Peyer's patch (tissue), 4 donors: ENCODE results near the gene SCN2A. TPM values are rescaled to one million over a fixed set of nuclear protein-coding genes. Genes with fewer than 3 reads are reported as not detected.

ENCODE experiments used
- DNase-seq, 3 donors: peaks; one replicate each; pipeline ENCODE4 v3.0.0-alpha.2; 2017 to 2019
- H3K27ac ChIP-seq, 4 donors: fragments of 200-600 bp; sonication (generic); one replicate each; pipeline ENCODE4 v1.5.1; 2016 to 2019
- H3K27me3 ChIP-seq, 2 donors: fragments of 200-600 bp; sonication (generic); one replicate each; pipeline ENCODE4 v1.5.1; 2019
- H3K36me3 ChIP-seq, 3 donors: fragments of 200-600 bp; sonication (generic); one replicate each; pipeline ENCODE4 v1.5.1; 2016 to 2019
- H3K4me1 ChIP-seq, 4 donors: fragments of 200-600 bp; sonication (generic); one replicate each; pipeline ENCODE4 v1.5.1; 2016 to 2019
- H3K4me3 ChIP-seq, 4 donors: fragments of 200-600 bp; sonication (generic); 1 replicate in 3 of 4; 2 replicates in 1 of 4; pipeline ENCODE4 v1.5.1; 2016 to 2019; ENCODE audit warnings: mild to moderate bottlenecking in 1 of 4
- H3K9me3 ChIP-seq, 4 donors: fragments of 200-600 bp; sonication (generic); one replicate each; pipeline ENCODE4 v1.5.1; 2016 to 2019; ENCODE audit warnings: mild to moderate bottlenecking in 1 of 4
- POLR2A ChIP-seq, 2 donors: fragments of 450-650 bp; IDR thresholded peaks; one replicate each; pipeline ENCODE4 v1.5.1; 2017; ENCODE audit warnings: antibody characterized with exemption in 2 of 2, mild to moderate bottlenecking in 2 of 2, moderate library complexity in 2 of 2
- total RNA-seq, 4 donors: library from RNA; depleted of rRNA; stranded (reverse); fragments of >200 nt; gene quantifications; one replicate each; pipeline ENCODE4 v1.1.0, GENCODE V29; 2016
- TF ChIP-seq, protein P1 (sequence below), 6 experiments: fragments of 450-650 bp in 4 of 6; fragments of 200-600 bp in 2 of 6; sonication (generic) in 1 of 6; IDR thresholded peaks; one replicate each; pipeline ENCODE4 v1.5.1; 2017 to 2019; ENCODE audit warnings: antibody characterized with exemption in 6 of 6, mild to moderate bottlenecking in 3 of 6, moderate library complexity in 1 of 6

The SCN2A gene
- total RNA-seq, 4 donors from 2014 or later = 0.54 to 4.1 TPM; not detected in 2

DNA sequence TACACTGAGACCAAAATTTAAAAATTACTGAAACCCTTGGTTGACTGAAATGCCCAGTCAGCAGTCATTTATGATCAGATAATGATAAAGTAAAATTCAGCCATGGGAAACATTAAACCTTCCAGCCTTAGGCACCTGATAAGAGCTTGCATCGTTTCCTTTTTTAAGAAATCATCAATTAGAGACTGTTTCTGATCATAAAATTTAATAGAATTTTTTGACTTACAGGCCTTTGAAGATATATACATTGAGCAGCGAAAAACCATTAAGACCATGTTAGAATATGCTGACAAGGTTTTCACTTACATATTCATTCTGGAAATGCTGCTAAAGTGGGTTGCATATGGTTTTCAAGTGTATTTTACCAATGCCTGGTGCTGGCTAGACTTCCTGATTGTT, 130.7 kb downstream of the SCN2A start:
- no peak for DNase-seq
- Histone ChIP-seq H3K27me3 (no peaks in the 10 kb centered on the region), H3K27ac (no peak overlapping the region), H3K4me1 (no peaks in the 10 kb centered on the region), H3K36me3 (no peaks in the 10 kb centered on the region), H3K9me3 (no peaks in the 10 kb centered on the region), H3K4me3 (no peak overlapping the region)
- TF ChIP-seq POLR2A (IDR thresholded peaks at IDR 0.05) = no peak
- TF ChIP-seq, protein P1, sequence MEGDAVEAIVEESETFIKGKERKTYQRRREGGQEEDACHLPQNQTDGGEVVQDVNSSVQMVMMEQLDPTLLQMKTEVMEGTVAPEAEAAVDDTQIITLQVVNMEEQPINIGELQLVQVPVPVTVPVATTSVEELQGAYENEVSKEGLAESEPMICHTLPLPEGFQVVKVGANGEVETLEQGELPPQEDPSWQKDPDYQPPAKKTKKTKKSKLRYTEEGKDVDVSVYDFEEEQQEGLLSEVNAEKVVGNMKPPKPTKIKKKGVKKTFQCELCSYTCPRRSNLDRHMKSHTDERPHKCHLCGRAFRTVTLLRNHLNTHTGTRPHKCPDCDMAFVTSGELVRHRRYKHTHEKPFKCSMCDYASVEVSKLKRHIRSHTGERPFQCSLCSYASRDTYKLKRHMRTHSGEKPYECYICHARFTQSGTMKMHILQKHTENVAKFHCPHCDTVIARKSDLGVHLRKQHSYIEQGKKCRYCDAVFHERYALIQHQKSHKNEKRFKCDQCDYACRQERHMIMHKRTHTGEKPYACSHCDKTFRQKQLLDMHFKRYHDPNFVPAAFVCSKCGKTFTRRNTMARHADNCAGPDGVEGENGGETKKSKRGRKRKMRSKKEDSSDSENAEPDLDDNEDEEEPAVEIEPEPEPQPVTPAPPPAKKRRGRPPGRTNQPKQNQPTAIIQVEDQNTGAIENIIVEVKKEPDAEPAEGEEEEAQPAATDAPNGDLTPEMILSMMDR (IDR thresholded peaks at IDR 0.05) = no peak

DNA sequence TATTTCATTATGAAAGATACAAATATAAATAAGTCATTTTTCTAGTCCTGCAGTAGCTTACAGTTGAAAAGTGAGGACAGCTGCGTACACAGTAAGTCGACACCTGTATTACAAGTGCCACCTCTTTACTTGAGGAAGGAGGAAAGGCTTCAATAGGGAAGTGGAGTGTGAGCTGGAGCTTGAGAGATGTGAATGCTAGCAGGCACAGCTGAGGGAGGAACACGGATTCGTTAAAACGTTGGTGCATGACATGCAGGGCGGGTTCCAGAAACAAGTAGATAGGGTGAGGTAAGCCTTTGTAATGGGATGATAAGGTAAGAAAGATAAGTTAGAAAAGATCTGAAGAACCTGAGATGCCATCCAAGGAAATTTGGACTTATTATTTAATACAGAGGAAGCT, 132.1 kb downstream of the SCN2A start:
- Histone ChIP-seq H3K4me3 (no peak overlapping the region), H3K36me3 (no peaks in the 10 kb centered on the region), H3K27me3 (no peaks in the 10 kb centered on the region), H3K27ac (no peak overlapping the region), H3K9me3 (no peaks in the 10 kb centered on the region), H3K4me1 (no peaks in the 10 kb centered on the region)
- TF ChIP-seq POLR2A (IDR thresholded peaks at IDR 0.05) = no peak
- TF ChIP-seq, protein P1 (IDR thresholded peaks at IDR 0.05) = no peak
- no peak for DNase-seq

DNA sequence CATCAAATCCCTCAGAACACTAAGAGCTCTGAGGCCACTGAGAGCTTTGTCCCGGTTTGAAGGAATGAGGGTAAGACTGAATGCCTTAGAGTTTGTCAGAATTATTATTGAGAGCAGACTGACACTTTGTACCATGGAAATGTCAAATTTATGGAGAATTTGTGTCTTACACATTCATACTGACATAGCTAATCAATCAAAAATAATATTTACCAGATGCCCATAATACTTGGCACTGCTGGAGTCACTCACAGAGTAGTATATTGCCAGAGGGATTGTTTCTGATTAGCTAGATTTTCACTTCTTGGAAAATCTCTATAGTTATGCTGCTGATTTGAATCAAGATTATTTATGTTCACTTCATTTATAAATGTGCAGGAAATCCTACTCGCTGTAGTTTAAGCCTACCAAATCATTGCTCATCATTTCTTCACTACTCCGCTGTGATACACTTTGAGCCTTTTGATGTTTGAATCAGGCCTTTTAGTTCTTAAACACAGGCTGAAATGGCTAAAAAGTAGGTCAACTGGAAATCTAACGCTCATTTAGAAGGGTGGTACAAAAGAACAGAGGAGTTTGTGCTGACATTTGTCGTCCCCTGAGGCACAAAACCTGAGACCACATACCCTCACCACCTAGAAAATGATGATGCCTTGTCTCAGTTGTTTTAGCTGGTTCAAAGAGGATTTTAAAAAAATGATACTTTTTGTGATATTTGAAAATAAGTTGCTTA, 134.2 kb downstream of the SCN2A start:
- Histone ChIP-seq H3K27ac (no peak overlapping the region), H3K4me1 (no peaks in the 10 kb centered on the region), H3K4me3 (no peak overlapping the region), H3K36me3 (no peaks in the 10 kb centered on the region), H3K27me3 (no peaks in the 10 kb centered on the region), H3K9me3 (no peaks in the 10 kb centered on the region)
- DNase-seq = no peak
- no peak for TF ChIP-seq POLR2A (IDR thresholded peaks at IDR 0.05)
- TF ChIP-seq, protein P1 (IDR thresholded peaks at IDR 0.05) = no peak

DNA sequence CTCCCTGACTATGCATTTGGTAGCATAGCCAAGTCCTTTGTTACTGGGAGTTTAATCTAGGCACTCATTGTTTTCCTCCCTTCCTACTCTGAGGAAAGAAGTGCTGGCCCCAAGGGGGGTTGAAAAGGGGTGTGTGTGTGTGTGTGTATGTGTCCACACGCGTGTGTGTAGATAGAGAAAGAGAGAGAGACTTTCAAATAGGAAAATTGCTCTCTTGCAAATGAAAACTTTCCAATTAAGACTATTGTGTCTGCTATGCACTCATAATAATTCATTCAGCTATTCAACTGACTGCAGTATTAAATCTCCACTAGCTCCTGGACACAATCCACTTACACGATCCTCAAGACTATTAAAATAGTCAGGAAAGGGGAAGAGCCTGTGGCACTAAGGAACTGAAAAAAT, 137.4 kb downstream of the SCN2A start:
- Histone ChIP-seq H3K9me3 (no peaks in the 10 kb centered on the region), H3K36me3 (no peaks in the 10 kb centered on the region), H3K4me1 (no peaks in the 10 kb centered on the region), H3K4me3 (no peak overlapping the region), H3K27me3 (no peaks in the 10 kb centered on the region), H3K27ac (no peak overlapping the region)
- TF ChIP-seq POLR2A (IDR thresholded peaks at IDR 0.05) = no peak
- TF ChIP-seq, protein P1 (IDR thresholded peaks at IDR 0.05) = no peak
- DNase-seq = no peak

DNA sequence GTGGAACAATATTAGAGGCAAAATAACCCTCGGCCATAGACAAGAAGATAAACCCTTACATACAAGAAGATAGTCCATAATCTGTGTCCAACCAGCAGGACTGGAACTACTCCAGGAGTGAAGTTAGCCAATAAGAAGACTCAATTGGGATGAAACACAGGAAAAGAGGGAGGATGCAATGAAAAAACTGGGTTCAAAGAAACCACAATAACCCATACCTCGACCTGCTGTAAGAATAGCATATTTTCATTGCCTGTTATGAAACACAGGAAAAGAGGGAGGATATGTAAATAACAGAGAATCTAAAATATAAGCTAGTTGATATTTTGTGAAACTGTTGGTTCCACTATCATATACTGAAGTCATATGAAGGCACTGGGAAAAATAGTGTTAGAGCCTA, 143.1 kb downstream of the SCN2A start:
- TF ChIP-seq POLR2A (IDR thresholded peaks at IDR 0.05) = no peak
- TF ChIP-seq, protein P1 (IDR thresholded peaks at IDR 0.05) = no peak
- Histone ChIP-seq H3K4me3 (no peak overlapping the region), H3K36me3 (no peaks in the 10 kb centered on the region), H3K9me3 (no peaks in the 10 kb centered on the region), H3K27ac (no peak overlapping the region), H3K27me3 (no peaks in the 10 kb centered on the region), H3K4me1 (no peaks in the 10 kb centered on the region)
- no peak for DNase-seq
